GM12878 (cell line): ENCODE data around the gene ACACA. TPM values are rescaled to one million over a fixed set of nuclear protein-coding genes. Genes with fewer than 3 reads are reported as not detected.

Experiments
- ATAC-seq: fragments of 200-7000 bp; cut with Tn5 transposase; 3 replicates; pipeline ENCODE4 v1.9.1; 2020; ENCODE audit warnings: mild to moderate bottlenecking, moderate library complexity
- BruUV-seq: library from RNA; stranded (reverse); fragments of 400-500 nt; replicated peaks from 2 replicates; lab custom pipeline; 2021; lab: Mats Ljungman, UMichigan
- CTCF ChIA-PET: fragments of 300-600 bp; sonication (Branson Sonifier 250); formaldehyde crosslinking; extraction: SDS; loops from one replicate; lab custom pipeline; 2021; ENCODE audit warnings: inconsistent platforms; lab: Yijun Ruan, JAX
- POLR2A ChIA-PET: fragments of 350-600 bp; formaldehyde crosslinking; extraction: SDS; loops from one replicate; lab custom pipeline; 2021; ENCODE audit warnings: inconsistent platforms; lab: Charles Lee
- RAD21 ChIA-PET: fragments of 300-600 bp; sonication (Branson Sonifier 250); formaldehyde crosslinking; loops from one replicate; lab custom pipeline; 2023; ENCODE audit warnings: antibody characterized with exemption; ENCODE audit not compliant: unreplicated experiment; lab: Charles Lee
- SMC1A ChIA-PET: fragments of 300-600 bp; sonication (Branson Sonifier 250); formaldehyde crosslinking; loops from one replicate; lab custom pipeline; 2023; ENCODE audit not compliant: unreplicated experiment, uncharacterized antibody; lab: Charles Lee
- DNase-seq: peaks from one replicate; pipeline ENCODE4 v3.0.0-alpha.2; 2011; ENCODE audit warnings: low read depth, low spot score
- FAIRE-seq: peaks from 3 replicates; lab custom pipeline; 2011; peaks lifted over from hg19 to GRCh38; lab: Jason Lieb, UNC
- H2AFZ ChIP-seq: 2 replicates; pipeline ENCODE4 v1.6.0; 2011; ENCODE audit warnings: low read depth, low read length, control low read depth; ENCODE audit not compliant: control insufficient read depth
- H3K27ac ChIP-seq: 2 replicates; pipeline ENCODE4 v1.5.1; 2011; ENCODE audit warnings: control low read depth; ENCODE audit not compliant: control insufficient read depth, insufficient read depth
- H3K27me3 ChIP-seq, 2 experiments: replicated peaks in 1 of 2; 2 replicates each; pipeline versions ENCODE4 v1.6.0 to v1.6.1; 2011; ENCODE audit warnings: low read length in 1 of 2; ENCODE audit not compliant: control insufficient read depth in 2 of 2, insufficient read depth in 2 of 2
- H3K36me3 ChIP-seq, 2 experiments: 2 replicates each; pipeline ENCODE4 v1.5.1; 2011; ENCODE audit warnings: low read length in 1 of 2; ENCODE audit not compliant: control insufficient read depth in 2 of 2, insufficient read depth in 2 of 2
- H3K4me1 ChIP-seq: 2 replicates; pipeline ENCODE4 v1.6.1; 2011; ENCODE audit warnings: mild to moderate bottlenecking, low read length, moderate library complexity, mixed read lengths; ENCODE audit not compliant: control insufficient read depth, insufficient read depth
- H3K4me2 ChIP-seq: 2 replicates; pipeline ENCODE4 v1.6.0; 2011; ENCODE audit warnings: control low read depth; ENCODE audit not compliant: control insufficient read depth, insufficient read depth
- H3K4me3 ChIP-seq: fragments of 200-600 bp; sonication (generic); 2 replicates; pipeline ENCODE4 v1.5.1; 2016
- H3K79me2 ChIP-seq: 2 replicates; pipeline ENCODE4 v1.6.0; 2011; ENCODE audit warnings: low read length; ENCODE audit not compliant: control insufficient read depth, insufficient read depth
- H3K9ac ChIP-seq: 2 replicates; pipeline ENCODE4 v1.8.0; 2011; ENCODE audit warnings: low read length, control low read depth, mixed read lengths; ENCODE audit not compliant: control insufficient read depth, insufficient read depth
- H3K9me3 ChIP-seq: replicated peaks from 3 replicates; pipeline ENCODE4 v1.5.1; 2011; ENCODE audit warnings: mild to moderate bottlenecking, low read length; ENCODE audit not compliant: control insufficient read depth, insufficient read depth
- H4K20me1 ChIP-seq: 2 replicates; pipeline ENCODE4 v1.6.0; 2011; ENCODE audit not compliant: control insufficient read depth, insufficient read depth
- ASH2L ChIP-seq: fragments of 300-600, 200-600 bp; sonication (generic); IDR thresholded peaks from 2 replicates; pipeline ENCODE4 v1.6.1; 2017; ENCODE audit warnings: low read depth, mild to moderate bottlenecking, borderline replicate concordance
- EZH2 ChIP-seq: IDR thresholded peaks from 2 replicates; pipeline ENCODE4 v1.6.1; 2012; ENCODE audit warnings: low read depth, mild to moderate bottlenecking, control low read depth, inconsistent platforms, low read length, borderline replicate concordance; ENCODE audit not compliant: control insufficient read depth
- GABPA ChIP-seq: IDR thresholded peaks from 2 replicates; pipeline ENCODE4 v1.6.1; 2014; ENCODE audit warnings: antibody characterized with exemption, low read depth, mild to moderate bottlenecking, inconsistent platforms
- IRF4 ChIP-seq: IDR thresholded peaks from 2 replicates; pipeline ENCODE4 v1.6.1; 2011; ENCODE audit warnings: low read depth, low read length
- JUNB ChIP-seq: IDR thresholded peaks from 2 replicates; pipeline ENCODE4 v1.6.1; 2016; ENCODE audit warnings: antibody characterized with exemption, mild to moderate bottlenecking
- RBBP5 ChIP-seq: fragments of 200-600 bp; sonication (generic); conservative IDR thresholded peaks from 2 replicates; pipeline ENCODE4 v1.6.1; 2016
- WRNIP1 ChIP-seq: IDR thresholded peaks from 2 replicates; pipeline ENCODE4 v1.6.1; 2011; ENCODE audit warnings: low read depth, low read length, improper control_type of control experiment, borderline replicate concordance
- ZNF207 ChIP-seq: fragments of 450-650 bp; IDR thresholded peaks from 2 replicates; pipeline ENCODE4 v1.6.1; 2014; ENCODE audit warnings: antibody characterized with exemption, mild to moderate bottlenecking, borderline replicate concordance
- ZNF217 ChIP-seq: fragments of 450-650 bp; IDR thresholded peaks from 2 replicates; pipeline ENCODE4 v1.6.1; 2017; ENCODE audit warnings: antibody characterized with exemption, mild to moderate bottlenecking
- WGBS: methylation state at CpG from one replicate; pipeline ENCODE4 v1.1.6; 2016; ENCODE audit warnings: low lambda C conversion rate; ENCODE audit not compliant: insufficient replicate concordance, insufficient coverage; ENCODE audit errors: missing lambda C conversion rate; 5-methylcytosine and 5-hydroxymethylcytosine counted together
- in situ Hi-C: fragments of 300-500 bp; cut with MboI; formaldehyde crosslinking; loops from 9 replicates; pipeline ENCODE4 v1.14.3; 2018; ENCODE audit warnings: mixed read lengths
- intact Hi-C: fragments of 100-400 bp; cut with micrococcal nuclease; formaldehyde crosslinking; loops from one replicate; pipeline ENCODE4 v1.14.2; 2022; ENCODE audit not compliant: unreplicated experiment
- polyA plus RNA-seq, 11 experiments: library from polyadenylated mRNA; depleted of rRNA in 4 of 11; unstranded in 6 of 11; stranded (reverse) in 5 of 11; fragments of >200 nt; fragmentation: Nextera tagmentation in 4 of 11; fragmentation: Illumina TruSeq in 1 of 11; extraction: Ambion mirVana in 4 of 11; extraction: Trizol in 1 of 11; gene quantifications; 1 replicate in 1 of 11; 2 replicates in 10 of 11; pipeline versions ENCODE4 v1.2.1 to v1.2.3, GENCODE V29; 2011 to 2016; ENCODE audit warnings: inconsistent platforms in 2 of 11, missing spikeins in 2 of 11, low read depth in 1 of 11
- total RNA-seq, 4 experiments: library from RNA; depleted of rRNA in 3 of 4; stranded (reverse); fragments of >200 nt in 3 of 4; fragmentation: Illumina TruSeq in 1 of 4; extraction: Trizol in 1 of 4; gene quantifications; 2 replicates each; pipeline versions ENCODE4 v1.2.1 to v1.2.3, GENCODE V29; 2013 to 2021
- TF ChIP-seq, protein P1 (sequence below): IDR thresholded peaks from 2 replicates; pipeline ENCODE4 v1.6.1; 2011; ENCODE audit warnings: low read depth, low read length, improper control_type of control experiment, borderline replicate concordance
- TF ChIP-seq, protein P2 (sequence below): fragments of 450-650 bp; IDR thresholded peaks from 2 replicates; pipeline ENCODE4 v1.6.1; 2014; ENCODE audit warnings: mild to moderate bottlenecking
- TF ChIP-seq, protein P3 (sequence below): fragments of 150-350 bp; IDR thresholded peaks from 2 replicates; pipeline ENCODE4 v1.6.1; 2016; ENCODE audit warnings: low read depth, low read length
- TF ChIP-seq, protein P4 (sequence below): IDR thresholded peaks from 2 replicates; pipeline ENCODE4 v1.6.1; 2011; ENCODE audit warnings: borderline replicate concordance, low read depth, mild to moderate bottlenecking, moderate library complexity, low read length; ENCODE audit not compliant: insufficient read depth, poor library complexity, severe bottlenecking
- TF ChIP-seq, protein P5 (sequence below): IDR thresholded peaks from 2 replicates; pipeline ENCODE4 v1.6.1; 2011; ENCODE audit warnings: low read depth, mild to moderate bottlenecking, low read length, moderate library complexity, borderline replicate concordance; ENCODE audit errors: extremely low read depth
- TF ChIP-seq, protein P6 (sequence below): fragments of 450-650 bp; IDR thresholded peaks from 2 replicates; pipeline ENCODE4 v1.6.1; 2017; ENCODE audit warnings: mild to moderate bottlenecking

Gene ACACA
- total and polyA plus RNA-seq, 10 of the 15 experiments (the other 5 are each of a cell fraction or from before 2014, with no cell fraction given): 12.9 to 74.2 (median 32.0) TPM

DNA sequence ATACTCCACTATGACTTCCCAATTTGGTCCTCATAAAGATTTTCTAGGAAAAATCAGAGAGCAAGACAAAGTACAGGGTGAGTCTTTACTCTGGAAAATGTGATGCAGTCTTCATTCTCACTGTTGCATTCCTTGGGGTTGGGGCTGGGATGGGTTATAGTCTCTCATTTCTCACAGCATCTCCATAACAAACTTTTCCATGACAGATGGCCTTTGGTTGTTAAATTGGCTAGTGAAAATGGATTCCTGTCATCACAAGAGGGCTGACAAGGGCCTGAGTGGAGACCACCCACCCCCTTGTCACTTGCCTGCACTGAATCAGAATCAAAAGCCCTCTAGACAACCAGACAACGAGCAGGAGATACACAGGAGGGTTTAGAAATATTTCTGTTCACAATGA, 283.2 kb downstream of the ACACA start:
- H3K27ac ChIP-seq: no peak overlapping the region
- no peak for ATAC-seq
- DNase-seq: no peak
- ChIA-PET POLR2A (interaction anchor here (0.6 kb wide), 1 partner anchor 120 kb away, joined by 5 read pairs; no protein-coding TSS in a partner anchor), SMC1A (no interaction called here), RAD21 (no interaction called here), CTCF (interaction anchor here (2.6 kb wide), 1 partner anchor 250 kb away, joined by 7 read pairs; no protein-coding TSS in a partner anchor)
- intact Hi-C loops (no loop called here), in situ Hi-C loops (no loop called here)
- H4K20me1 ChIP-seq: no peaks in the 10 kb centered on the region
- no peak overlapping the region for H2AFZ ChIP-seq
- 89% methylated on average over 1 of the region's 1 CpG for WGBS
- H3K4me1 ChIP-seq: no peaks in the 10 kb centered on the region
- FAIRE-seq: no peak
- peaks cover 0 to 3% of the 10 kb centered on the region in 2 experiments; a peak in 3 of 4 replicates for H3K36me3 ChIP-seq
- H3K9me3 ChIP-seq: no peaks in the 10 kb centered on the region
- no peak overlapping the region for H3K4me3 ChIP-seq
- no peaks in the 10 kb centered on the region for H3K27me3 ChIP-seq
- BruUV-seq: no TSS peak
- no peaks in the 10 kb centered on the region for H3K79me2 ChIP-seq
- H3K9ac ChIP-seq: no peak overlapping the region
- no peak overlapping the region for H3K4me2 ChIP-seq
- no peak for TF ChIP-seq ASH2L
- no peak for TF ChIP-seq IRF4
- no peak for TF ChIP-seq ZNF217
- TF ChIP-seq RBBP5: no peak
- TF ChIP-seq, protein P1, sequence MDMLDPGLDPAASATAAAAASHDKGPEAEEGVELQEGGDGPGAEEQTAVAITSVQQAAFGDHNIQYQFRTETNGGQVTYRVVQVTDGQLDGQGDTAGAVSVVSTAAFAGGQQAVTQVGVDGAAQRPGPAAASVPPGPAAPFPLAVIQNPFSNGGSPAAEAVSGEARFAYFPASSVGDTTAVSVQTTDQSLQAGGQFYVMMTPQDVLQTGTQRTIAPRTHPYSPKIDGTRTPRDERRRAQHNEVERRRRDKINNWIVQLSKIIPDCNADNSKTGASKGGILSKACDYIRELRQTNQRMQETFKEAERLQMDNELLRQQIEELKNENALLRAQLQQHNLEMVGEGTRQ: no peak
- TF ChIP-seq, protein P2, sequence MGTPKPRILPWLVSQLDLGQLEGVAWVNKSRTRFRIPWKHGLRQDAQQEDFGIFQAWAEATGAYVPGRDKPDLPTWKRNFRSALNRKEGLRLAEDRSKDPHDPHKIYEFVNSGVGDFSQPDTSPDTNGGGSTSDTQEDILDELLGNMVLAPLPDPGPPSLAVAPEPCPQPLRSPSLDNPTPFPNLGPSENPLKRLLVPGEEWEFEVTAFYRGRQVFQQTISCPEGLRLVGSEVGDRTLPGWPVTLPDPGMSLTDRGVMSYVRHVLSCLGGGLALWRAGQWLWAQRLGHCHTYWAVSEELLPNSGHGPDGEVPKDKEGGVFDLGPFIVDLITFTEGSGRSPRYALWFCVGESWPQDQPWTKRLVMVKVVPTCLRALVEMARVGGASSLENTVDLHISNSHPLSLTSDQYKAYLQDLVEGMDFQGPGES: no peak
- TF ChIP-seq, protein P3, sequence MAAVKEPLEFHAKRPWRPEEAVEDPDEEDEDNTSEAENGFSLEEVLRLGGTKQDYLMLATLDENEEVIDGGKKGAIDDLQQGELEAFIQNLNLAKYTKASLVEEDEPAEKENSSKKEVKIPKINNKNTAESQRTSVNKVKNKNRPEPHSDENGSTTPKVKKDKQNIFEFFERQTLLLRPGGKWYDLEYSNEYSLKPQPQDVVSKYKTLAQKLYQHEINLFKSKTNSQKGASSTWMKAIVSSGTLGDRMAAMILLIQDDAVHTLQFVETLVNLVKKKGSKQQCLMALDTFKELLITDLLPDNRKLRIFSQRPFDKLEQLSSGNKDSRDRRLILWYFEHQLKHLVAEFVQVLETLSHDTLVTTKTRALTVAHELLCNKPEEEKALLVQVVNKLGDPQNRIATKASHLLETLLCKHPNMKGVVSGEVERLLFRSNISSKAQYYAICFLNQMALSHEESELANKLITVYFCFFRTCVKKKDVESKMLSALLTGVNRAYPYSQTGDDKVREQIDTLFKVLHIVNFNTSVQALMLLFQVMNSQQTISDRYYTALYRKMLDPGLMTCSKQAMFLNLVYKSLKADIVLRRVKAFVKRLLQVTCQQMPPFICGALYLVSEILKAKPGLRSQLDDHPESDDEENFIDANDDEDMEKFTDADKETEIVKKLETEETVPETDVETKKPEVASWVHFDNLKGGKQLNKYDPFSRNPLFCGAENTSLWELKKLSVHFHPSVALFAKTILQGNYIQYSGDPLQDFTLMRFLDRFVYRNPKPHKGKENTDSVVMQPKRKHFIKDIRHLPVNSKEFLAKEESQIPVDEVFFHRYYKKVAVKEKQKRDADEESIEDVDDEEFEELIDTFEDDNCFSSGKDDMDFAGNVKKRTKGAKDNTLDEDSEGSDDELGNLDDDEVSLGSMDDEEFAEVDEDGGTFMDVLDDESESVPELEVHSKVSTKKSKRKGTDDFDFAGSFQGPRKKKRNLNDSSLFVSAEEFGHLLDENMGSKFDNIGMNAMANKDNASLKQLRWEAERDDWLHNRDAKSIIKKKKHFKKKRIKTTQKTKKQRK: no peak
- TF ChIP-seq, protein P4, sequence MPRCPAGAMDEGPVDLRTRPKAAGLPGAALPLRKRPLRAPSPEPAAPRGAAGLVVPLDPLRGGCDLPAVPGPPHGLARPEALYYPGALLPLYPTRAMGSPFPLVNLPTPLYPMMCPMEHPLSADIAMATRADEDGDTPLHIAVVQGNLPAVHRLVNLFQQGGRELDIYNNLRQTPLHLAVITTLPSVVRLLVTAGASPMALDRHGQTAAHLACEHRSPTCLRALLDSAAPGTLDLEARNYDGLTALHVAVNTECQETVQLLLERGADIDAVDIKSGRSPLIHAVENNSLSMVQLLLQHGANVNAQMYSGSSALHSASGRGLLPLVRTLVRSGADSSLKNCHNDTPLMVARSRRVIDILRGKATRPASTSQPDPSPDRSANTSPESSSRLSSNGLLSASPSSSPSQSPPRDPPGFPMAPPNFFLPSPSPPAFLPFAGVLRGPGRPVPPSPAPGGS: no peak
- TF ChIP-seq, protein P5, sequence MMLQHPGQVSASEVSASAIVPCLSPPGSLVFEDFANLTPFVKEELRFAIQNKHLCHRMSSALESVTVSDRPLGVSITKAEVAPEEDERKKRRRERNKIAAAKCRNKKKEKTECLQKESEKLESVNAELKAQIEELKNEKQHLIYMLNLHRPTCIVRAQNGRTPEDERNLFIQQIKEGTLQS: no peak
- TF ChIP-seq EZH2: no peak
- TF ChIP-seq ZNF207: no peak
- TF ChIP-seq WRNIP1: no peak
- no peak for TF ChIP-seq GABPA
- TF ChIP-seq, protein P6, sequence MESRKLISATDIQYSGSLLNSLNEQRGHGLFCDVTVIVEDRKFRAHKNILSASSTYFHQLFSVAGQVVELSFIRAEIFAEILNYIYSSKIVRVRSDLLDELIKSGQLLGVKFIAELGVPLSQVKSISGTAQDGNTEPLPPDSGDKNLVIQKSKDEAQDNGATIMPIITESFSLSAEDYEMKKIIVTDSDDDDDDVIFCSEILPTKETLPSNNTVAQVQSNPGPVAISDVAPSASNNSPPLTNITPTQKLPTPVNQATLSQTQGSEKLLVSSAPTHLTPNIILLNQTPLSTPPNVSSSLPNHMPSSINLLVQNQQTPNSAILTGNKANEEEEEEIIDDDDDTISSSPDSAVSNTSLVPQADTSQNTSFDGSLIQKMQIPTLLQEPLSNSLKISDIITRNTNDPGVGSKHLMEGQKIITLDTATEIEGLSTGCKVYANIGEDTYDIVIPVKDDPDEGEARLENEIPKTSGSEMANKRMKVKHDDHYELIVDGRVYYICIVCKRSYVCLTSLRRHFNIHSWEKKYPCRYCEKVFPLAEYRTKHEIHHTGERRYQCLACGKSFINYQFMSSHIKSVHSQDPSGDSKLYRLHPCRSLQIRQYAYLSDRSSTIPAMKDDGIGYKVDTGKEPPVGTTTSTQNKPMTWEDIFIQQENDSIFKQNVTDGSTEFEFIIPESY: no peak
- no peak for TF ChIP-seq JUNB
